ENCODE measurements around the gene MYH16.

The MYH16 gene

GRCh38 chr7:99252166-99252895 is 20.3 kb upstream of the MYH16 start:
- TF ChIP-seq CTCF (IDR thresholded peaks at IDR 0.05; ENCODE audit: low read depth, low read length, missing control alignments) = no peak
- DNase-seq (ENCODE audit: low read depth) = no peak

DNA sequence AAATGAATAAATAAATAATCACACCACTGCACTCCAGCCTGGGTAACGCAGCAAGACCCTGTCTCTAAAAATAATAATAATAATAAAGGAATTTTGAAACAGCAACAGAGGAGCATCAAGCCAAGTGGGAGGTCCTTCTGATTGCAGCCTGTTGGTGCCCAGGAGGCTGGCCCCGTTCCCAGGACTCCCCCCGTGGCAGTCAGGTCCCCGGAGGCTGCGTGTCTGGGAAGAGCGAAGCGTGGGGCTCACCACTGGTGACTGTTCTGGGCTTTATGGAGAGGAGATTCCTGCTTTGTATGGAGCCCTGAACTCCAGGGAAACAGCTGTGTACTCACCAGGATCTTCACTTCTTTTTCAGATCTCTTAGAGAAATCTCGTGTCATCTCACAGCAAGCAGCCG is 19.3 kb upstream of the MYH16 start:
- no peak for TF ChIP-seq CTCF (IDR thresholded peaks at IDR 0.05; ENCODE audit: low read depth, low read length, missing control alignments)
- DNase-seq (ENCODE audit: low read depth) = no peak
- no peak overlapping the region for H3K4me3 ChIP-seq (ENCODE audit: low read depth, low read length)

More at GRCh38 chr7:99252166-99252895, 20.3 kb upstream of the MYH16 start:
- H3K4me3 ChIP-seq (ENCODE audit: low read depth, low read length) = no peak overlapping the region

DNA sequence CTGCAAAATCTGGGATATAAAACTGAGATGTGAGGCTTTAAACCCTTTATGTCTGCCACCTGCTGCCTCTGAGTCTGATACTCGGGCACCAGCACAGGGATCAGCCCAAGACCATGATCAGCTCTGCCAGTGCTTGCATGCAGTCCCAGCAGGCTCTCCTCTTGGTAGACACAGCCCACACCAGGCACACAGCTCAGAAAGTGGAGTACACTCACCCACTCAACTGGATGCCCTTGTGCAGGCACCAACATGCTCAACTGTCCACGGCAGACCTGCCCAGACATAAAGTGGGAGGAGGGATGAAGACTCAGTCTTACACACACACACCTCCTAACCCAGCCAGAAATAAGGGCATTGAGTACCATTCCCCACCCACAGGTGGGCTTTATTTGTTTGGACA is 18.2 kb upstream of the MYH16 start:
- no peak for DNase-seq (ENCODE audit: low read depth)
- H3K4me3 ChIP-seq (ENCODE audit: low read depth, low read length) = no peak overlapping the region
- no peak for TF ChIP-seq CTCF (IDR thresholded peaks at IDR 0.05; ENCODE audit: low read depth, low read length, missing control alignments)

DNA sequence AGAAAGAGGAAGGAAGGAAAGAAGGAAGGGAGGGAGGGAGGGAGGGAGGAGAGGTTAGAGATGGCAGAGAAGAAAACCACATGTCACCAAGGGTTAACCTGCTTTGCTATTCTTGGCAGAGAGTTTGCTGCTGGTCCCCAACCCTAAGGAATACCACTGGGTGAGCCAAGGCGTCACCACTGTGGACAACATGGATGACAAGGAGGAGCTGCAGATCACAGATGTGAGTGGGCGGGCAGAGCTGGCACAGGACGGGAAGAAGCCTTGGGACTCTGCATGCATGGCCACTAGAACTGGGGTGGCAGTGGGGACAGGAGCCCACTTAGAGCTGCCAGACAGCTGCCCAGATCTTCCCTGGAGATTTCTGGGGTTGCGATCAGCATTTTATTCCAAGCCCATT is 17.2 kb upstream of the MYH16 start:
- no peak overlapping the region for H3K4me3 ChIP-seq (ENCODE audit: low read depth, low read length)
- DNase-seq (ENCODE audit: low read depth) = no peak
- no peak for TF ChIP-seq CTCF (IDR thresholded peaks at IDR 0.05; ENCODE audit: low read depth, low read length, missing control alignments)

DNA sequence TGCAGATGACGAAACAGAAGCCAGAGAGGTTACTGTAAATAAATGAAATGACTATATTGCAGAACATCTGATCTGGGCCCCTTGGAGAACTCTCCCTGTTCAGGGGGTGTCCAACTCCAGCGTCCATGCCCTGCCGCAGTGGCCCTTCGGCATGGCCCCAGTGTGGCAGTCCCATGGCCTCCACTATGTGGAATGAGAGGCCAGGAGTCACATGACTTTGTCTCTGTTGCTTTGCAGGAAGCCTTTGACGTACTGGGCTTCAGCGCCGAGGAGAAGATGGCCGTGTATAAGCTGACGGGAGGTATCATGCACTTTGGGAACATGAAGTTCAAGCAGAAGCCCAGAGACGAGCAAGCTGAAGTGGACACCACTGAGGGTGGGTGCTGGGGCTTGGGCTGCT is 15.6 kb upstream of the MYH16 start:
- DNase-seq (ENCODE audit: low read depth) = no peak

DNA sequence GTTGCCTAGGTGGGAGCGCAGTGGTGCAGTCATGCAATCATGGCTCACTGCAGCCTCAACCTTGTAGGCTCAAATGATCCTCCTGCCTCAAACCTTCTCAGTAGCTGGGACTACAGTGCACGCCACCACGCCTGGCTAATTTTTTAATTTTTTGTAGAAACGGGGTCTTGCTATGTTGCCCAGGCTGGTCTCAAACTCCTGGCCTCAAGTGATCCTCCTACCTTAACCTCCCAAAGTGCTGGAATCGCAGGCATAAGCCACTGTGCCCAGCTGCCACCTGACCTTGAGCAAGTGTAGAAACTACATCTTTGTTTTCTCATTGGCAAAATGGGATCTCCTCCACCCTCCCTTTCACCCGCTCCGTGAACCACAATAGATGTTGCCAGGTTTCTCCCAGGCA is 15.0 kb upstream of the MYH16 start:
- no peak overlapping the region for H3K4me3 ChIP-seq (ENCODE audit: low read depth, low read length)
- TF ChIP-seq CTCF (IDR thresholded peaks at IDR 0.05; ENCODE audit: low read depth, low read length, missing control alignments) = no peak
- no peak for DNase-seq (ENCODE audit: low read depth)

More for the DNA sequence above, 15.6 kb upstream of the MYH16 start:
- no peak for TF ChIP-seq CTCF (IDR thresholded peaks at IDR 0.05; ENCODE audit: low read depth, low read length, missing control alignments)
- no peak overlapping the region for H3K4me3 ChIP-seq (ENCODE audit: low read depth, low read length)

DNA sequence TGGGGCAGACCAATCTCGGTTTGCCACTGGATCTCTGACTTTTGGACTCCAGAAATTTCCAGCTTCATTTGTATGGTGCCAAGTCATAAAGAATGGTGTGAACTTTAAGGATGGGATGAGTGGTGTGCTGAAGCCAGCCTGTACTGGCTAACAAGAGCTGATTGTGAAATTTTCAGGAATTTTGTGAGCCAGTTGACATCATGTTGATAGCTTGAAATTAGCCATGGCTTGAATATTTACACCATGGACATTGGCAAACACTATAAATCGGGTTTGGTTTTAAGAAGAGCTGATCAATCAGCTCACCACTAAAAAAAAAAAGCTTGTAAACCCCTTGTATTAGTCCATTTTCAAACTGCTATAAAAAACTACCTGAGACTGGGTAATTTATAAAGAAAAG is 14.1 kb upstream of the MYH16 start:
- H3K4me3 ChIP-seq (ENCODE audit: low read depth, low read length) = no peak overlapping the region
- no peak for DNase-seq (ENCODE audit: low read depth)
- no peak for TF ChIP-seq CTCF (IDR thresholded peaks at IDR 0.05; ENCODE audit: low read depth, low read length, missing control alignments)

All from GM12864 (cell line).